CD4-positive, alpha-beta T cell treated with Interleukin-21 for 1 hour (primary cell): ENCODE results near the gene TNFAIP6.
"Not testable (repeated sequence)": the region's sequence is repeated elsewhere in the genome, so short reads cannot be mapped to it uniquely, and the experiment has no call there.

Experiments
- DNase-seq: peaks from one replicate; pipeline ENCODE4 v3.0.0-alpha.2; 2020

The TNFAIP6 gene

DNA sequence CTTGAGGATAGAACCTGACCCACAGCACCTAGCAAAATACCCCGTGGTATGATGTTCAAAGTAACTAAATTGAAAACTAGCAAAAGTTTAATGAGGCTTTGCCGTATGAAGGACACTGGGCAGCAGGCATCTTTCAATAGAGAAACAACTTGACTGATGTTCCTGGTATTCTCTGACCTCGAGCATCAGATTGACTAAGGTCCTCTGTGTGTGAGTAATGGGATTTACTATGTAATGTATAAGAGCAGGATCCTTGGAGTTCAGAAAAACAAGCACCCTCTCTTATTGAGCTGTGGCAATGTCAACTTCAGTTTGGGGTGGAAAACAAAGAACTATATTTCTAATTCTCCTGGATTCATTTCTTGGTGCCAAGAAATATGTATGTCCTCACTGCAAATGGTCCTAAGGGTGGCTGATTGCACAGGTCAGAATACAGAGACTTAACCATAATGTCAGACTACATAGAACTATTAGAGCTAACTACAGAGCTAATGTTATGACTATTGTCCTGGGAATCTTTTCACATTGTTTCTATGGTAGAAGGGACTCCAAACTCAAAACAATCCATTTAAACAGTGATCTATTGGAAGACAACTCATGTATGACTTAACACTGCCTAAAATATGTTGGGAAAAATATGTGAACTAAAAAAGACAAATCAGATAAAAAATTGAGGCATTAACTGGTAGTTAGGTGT lies 4.4 kb downstream of the TNFAIP6 start:
- DNase-seq: no peak

DNA sequence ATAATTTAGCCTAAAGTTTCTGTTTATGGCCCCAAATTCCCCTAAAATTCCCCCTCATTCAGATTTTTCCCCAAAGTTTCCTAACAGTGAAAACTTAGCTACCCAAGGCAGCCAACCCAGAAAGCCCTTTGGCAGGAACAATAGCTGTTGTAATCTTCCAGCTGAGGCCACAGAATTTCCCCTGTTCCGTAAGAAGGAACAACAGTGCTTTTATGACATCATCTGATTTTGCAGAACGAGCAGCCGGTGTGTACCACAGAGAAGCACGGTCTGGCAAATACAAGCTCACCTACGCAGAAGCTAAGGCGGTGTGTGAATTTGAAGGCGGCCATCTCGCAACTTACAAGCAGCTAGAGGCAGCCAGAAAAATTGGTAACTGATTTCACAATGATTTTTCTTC lies 6.3 kb downstream of the TNFAIP6 start:
- no peak for DNase-seq

- DNase-seq: no peak
These were observed 10.2 kb downstream of the TNFAIP6 start for GRCh38 chr2:151367571-151367970.

GRCh38 chr2:151374436-151374835 lies 17.0 kb downstream of the TNFAIP6 start:
- DNase-seq: no peak

GRCh38 chr2:151379169-151379568 lies 21.8 kb downstream of the TNFAIP6 start:
- DNase-seq: no peak

GRCh38 chr2:151380580-151381235 lies 23.3 kb downstream of the TNFAIP6 start:
- no peak for DNase-seq

GRCh38 chr2:151381266-151381665 lies 23.9 kb downstream of the TNFAIP6 start:
- no peak for DNase-seq

GRCh38 chr2:151388011-151388410 lies 30.6 kb downstream of the TNFAIP6 start:
- no peak for DNase-seq

- DNase-seq: no peak
These were observed 34.0 kb downstream of the TNFAIP6 start for GRCh38 chr2:151391436-151391835.

DNA sequence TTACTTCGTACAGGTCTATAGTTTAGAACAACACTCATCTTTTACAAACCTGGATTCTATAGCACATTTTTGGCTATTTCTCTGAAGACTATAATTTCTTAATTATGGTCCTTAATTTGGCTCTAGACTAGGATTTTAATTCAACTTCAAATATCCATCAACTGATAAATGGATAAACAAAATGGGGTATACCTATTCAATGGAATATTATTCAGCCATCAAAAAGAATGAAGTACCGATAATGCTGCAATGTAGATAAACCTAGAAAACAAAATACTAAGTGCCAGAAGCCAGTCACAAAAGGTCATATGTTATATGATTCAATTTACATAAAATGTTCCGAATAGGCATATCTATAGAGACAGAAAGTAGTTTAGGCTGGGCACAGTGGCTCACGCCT lies 37.1 kb downstream of the TNFAIP6 start:
- DNase-seq: no peak

DNA sequence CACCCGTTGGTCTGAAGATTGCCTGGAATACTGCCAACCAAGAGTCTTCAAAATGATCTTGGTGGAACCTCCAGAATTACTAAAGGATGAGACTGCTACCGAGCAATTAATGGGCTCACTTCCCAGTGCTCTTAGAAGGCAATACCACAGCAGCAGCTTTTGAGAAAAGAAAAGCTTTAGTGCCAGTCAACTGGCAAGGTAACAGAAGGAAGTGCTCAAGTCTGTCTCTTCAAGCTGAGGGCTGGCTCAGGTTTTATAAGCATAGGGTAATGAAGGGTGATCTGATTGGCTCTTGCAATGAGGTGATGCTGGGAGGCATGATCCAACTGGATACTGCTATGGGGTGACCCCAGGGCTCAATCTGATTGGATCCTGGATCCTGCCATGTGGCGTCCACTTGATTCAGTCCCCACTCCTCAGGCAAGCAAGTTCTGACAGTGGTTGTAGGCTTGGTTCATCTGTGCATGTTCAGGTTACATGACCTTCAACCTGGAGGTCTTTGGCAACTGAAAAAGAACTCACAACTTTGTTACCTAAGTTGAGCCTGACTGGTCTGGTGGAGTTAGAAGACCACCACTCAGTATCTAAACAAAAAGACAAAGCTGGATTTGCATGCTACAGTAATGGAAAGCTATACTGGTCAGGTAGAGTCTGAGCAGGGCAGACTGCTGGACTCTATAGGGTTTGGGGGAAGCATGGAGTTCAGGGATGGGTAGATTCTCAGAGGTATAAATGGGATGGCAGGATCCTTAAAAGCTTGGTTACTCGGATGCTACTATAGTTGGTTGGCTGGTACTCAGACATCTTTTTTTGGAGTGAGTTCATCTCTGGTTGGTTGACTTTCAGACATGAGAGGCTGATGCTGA lies 38.4 kb downstream of the TNFAIP6 start:
- no peak for DNase-seq

DNA sequence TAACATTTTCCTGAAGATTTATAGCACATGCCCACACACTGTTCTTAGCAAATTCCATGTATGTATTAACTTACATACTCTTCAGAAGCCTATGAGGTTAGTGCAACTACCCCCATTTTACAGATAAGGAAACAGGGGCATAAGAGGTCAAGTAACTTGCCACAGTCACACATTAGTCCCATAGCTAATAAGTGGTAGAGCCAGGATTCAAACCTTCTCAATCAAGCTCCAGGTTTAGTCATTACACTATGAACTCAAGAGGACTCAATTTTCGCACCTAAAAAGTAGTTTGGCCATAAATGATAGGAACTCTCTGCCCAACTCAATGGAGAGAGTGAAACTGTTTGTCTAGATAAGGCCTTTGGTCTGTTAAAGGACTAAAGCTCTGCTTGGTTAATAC lies 42.6 kb downstream of the TNFAIP6 start:
- DNase-seq: no peak

DNA sequence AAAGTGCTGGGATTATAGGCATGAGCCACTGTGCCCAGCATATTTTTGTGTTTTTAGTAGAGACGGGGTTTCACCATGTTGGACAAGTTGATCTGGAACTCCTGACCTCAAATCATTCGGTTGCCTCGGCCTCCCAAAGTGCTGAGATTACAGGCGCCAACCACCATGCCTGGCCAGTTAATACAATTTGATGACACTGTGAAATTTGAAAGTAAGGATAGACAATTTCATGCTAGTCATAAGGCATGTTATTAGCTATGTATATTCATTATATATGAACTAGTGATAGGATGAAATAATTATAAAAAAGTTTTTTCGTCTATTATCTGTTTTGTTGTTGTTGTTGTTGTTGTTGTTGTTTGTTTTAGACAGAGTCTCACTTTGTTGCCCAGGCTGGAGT lies 43.8 kb downstream of the TNFAIP6 start:
- no peak for DNase-seq

DNA sequence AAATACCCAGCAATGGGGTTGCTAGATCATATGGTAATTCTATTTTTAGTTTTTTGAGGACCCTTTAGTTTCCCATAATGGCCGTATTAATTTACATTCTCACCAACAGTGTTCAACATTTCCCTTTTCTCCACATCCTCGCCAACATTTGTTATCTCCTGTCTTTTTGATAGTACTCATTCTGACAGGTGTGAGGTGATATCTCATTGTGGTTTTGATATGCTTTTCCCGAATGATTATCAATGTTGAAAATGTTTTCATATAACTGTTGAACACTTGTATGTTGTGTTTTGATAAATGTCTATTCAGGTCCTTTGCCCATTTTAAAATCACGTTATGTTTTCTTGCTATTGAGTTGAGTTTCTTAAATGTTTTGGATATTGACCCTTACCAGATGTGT lies 46.5 kb downstream of the TNFAIP6 start:
- no peak for DNase-seq

GRCh38 chr2:151405376-151405775 lies 48.0 kb downstream of the TNFAIP6 start:
- DNase-seq: no peak

DNA sequence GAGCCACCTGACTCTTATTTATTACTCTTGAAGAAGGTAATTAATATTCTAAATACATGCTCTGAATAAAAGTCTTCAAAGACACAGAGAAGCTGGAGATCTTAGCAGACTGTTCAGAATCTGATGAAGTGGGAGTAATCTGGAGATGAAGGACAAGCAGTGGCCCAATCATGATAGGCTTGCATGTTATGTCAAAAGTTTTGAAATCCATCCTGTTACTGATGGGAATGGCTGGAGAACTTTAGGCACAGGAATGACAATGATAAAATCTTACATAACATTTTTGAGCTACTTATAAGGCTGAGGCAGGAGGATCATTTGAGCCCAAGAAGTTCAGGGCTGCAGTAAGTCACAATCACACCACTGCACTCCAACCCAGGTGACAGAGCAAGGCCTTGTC lies 49.9 kb downstream of the TNFAIP6 start:
- no peak for DNase-seq

GRCh38 chr2:151408788-151409600 lies 51.6 kb downstream of the TNFAIP6 start:
- DNase-seq: no peak

GRCh38 chr2:151409601-151410484 lies 52.5 kb downstream of the TNFAIP6 start, which contains the start of gene RIF1:
Gene RIF1, plus strand, starts transcription at chr2:151409902. Its CDS starts 522 bp downstream, at chr2:151410424.
- peak; percentile 78 for DNase-seq

- DNase-seq: peak; percentile 42
These were observed 53.1 kb downstream of the TNFAIP6 start for GRCh38 chr2:151410485-151410834.

DNA sequence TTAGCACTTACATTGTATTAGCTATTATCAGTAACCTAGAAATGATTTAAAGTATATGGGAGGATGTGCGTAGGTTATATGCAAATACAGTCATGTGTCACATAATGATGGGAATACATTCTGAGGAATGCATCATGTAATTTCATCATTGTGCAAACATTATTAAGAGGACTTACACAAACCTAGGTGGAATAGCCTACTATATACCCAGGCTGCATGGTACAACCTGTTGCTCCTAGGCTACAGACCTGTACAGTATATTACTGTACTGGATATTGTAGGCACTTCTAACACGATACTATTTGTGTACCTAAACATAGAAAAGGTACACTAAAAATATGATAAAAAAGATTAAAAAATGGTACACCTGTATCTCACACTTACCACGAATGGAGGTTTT lies 60.3 kb downstream of the TNFAIP6 start:
- DNase-seq: no peak

DNA sequence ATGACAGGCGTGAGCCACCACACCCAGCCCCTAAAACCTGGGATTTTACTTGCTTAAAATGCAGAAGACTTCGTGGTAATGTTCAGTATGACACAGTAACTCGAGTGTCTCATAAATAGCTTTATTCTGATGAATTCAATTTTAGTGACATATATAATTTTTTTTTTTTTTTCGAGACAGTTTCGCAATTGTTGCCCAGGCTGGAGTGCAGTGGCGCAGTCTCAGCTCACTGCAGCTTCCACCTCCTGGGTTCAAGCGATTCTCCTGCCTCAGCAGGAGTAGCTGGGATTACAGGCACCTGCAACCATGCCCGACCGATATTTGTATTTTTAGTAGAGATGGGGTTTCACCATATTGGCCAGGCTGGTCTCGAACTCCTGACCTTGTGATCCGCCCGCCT lies 64.3 kb downstream of the TNFAIP6 start:
- DNase-seq: not testable (repeated sequence)

DNA sequence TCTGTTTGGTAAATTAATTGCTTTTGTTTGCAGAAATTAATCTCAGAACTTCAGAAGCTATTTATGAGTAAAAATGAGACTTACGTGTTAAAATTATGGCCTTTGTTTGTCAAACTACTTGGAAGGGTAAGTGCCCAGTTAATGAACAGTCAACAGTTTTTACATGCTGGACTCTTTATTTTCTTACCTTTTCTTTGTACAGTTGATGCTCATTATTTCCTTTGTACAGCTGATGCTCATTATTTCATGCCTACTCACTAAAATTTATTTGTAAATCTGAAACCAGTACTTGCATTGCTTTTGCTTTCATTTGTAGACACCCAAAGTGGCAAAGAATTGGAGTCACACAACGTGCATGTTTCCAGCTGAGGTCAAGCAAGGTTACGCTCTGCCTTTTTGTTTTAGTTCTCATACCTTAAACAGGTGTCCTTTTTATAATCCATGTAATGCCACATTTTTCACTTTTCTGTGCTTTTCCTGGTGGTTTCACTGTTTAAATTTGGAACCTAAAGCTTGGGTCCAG lies 65.6 kb downstream of the TNFAIP6 start:
- peak; percentile 3 for DNase-seq
